Amniotic epithelial cell (primary cell): ENCODE results near the gene ENPP5.

Source experiments
- DNase-seq: peaks from one replicate; pipeline ENCODE4 v3.0.0-alpha.2; 2010; ENCODE audit warnings: low read depth

Gene ENPP5

DNA sequence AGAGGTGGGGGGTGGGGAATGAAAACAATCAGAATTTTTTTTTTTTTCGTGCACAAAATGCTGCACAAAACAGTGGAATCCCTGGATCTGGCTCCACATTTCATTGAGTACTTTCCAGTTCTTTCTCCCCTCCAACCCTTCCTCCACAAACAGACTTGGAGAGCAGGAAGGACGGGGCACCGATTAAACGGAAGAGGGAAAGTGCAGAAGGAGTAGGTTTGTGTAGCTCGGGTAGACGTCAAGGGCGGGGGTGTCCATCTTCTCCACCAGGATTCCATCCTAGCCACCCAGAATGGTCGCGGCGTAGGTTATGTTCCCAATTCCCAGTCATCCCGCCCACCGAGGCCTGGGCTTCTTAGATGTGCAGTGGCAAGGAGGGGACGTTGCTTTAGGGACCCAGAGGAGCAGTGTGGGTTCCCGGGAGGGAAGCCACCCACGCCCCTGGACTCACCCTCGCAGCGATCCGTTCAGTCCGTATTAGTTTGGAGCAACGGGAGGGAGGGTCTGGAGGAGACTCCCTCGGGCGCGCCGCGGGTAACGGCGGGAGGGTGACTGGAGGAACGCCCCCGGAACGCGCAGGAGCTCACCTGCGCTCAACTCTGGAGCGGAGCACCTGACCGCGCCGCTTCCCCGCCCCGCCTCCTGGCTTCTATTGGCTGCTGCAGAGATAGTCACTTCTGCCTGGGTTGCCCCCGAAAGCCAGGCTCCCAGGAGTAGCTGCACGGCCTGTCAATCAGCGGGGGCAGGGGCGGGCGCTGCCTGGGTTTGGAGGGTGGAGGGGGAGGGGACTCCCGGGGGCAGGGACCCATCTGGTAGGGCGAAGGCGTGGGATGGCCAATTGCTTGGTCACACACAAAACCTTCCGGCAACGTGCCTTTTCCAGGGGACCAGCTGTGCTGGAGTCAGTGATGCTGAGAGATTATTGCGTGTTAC lies at the start of gene ENPP5:
TSS of gene ENPP5 (minus strand) at position 624 of the 933 bp plus-strand sequence. CDS start 2,718 bp downstream, outside the sequence.
- peak; percentile 13 for DNase-seq

GRCh38 chr6:46219661-46220060 lies 48.9 kb upstream of the ENPP5 start:
- DNase-seq: no peak

GRCh38 chr6:46218457-46218856 lies 47.7 kb upstream of the ENPP5 start:
- DNase-seq: no peak

DNA sequence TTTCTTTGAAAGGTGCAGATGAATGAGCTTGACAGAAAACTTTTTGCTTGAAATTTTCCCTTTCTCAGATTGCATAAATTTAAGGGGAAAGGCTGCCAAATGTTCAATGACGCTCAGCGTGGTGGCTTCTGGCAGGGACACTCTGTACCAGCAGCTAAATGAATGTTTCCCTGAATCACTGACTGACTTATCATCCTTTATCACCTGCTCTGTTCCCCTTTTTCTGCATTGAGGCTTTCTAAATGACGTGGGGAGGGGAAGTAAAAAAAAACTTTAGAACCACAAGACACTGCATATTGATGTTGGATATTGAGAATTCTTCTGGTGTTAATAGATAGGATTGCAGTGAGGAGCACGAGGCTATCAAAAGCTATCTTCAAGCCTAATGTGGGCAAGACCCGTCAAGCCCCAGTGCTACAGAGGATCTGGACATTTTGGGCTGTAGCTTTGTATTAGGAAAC lies 46.9 kb upstream of the ENPP5 start:
- DNase-seq: peak; percentile 40

GRCh38 chr6:46216879-46217278 lies 46.1 kb upstream of the ENPP5 start:
- no peak for DNase-seq

- DNase-seq: no peak
These were observed 45.0 kb upstream of the ENPP5 start for GRCh38 chr6:46215777-46216176.

GRCh38 chr6:46215213-46215612 lies 44.4 kb upstream of the ENPP5 start:
- DNase-seq: no peak

DNA sequence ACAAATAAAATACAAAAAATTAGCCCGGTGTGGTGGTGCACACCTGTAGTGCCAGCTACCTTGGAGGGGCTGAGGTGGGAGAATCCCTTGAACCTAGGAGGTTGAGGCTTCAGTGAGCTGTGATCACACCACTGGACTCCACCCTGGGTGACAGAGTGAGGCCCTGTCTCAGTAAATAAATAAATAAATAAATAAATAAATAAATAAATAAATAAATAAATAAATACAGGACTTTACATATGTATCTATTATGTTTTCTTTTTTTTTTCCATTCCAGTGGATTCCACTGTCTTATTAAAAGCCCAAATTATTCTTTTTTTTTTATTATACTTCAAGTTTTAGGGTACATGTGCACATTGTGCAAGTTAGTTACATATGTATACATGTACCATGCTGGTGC lies 41.1 kb upstream of the ENPP5 start:
- DNase-seq: no peak

- DNase-seq: no peak
These were observed 39.5 kb upstream of the ENPP5 start for GRCh38 chr6:46210294-46210693.

GRCh38 chr6:46208303-46208702 lies 37.5 kb upstream of the ENPP5 start:
- DNase-seq: no peak

GRCh38 chr6:46207174-46207573 lies 36.4 kb upstream of the ENPP5 start:
- DNase-seq: no peak

DNA sequence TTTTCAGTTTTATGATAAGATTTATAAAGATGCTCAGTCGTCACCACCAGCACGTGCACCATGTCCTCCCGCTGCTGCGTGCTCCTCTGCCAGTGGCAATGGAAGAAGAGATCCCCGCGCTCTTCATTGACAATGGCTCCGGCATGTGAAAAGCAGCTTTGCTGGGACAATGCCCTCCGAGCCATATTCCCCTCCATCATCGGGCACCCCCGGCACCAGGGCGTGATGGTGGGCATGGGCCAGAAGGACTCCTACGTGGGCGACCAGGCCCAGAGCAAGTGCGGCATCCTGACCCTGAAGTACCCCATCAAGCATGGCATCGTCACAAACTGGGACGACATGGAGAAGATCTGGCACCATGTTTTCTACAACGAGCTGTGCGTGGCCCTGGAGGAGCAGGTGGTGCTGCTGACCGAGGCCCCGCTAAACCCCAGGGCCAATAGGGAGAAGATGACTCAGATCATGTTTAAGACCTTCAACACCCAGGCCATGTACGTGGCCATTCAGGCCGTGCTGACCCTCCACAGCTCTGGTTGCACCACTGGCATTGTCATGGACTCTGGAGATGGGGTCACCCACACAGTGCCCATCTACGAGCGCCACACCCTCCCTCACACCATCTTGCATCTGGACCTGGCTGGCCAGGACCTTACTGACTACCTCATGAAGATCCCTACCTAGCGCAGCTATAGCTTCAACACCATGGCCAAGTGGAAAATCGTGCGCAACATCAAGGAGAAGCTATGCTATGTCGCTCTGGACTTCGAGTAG lies 34.3 kb upstream of the ENPP5 start:
- DNase-seq: no peak

- no peak for DNase-seq
These were observed 32.8 kb upstream of the ENPP5 start for GRCh38 chr6:46203391-46204177.

GRCh38 chr6:46201702-46202101 lies 30.9 kb upstream of the ENPP5 start:
- DNase-seq: no peak

- DNase-seq: peak; percentile 90
These were observed 28.6 kb upstream of the ENPP5 start for GRCh38 chr6:46199387-46199786.

- peak; percentile 93 for DNase-seq
These were observed 21.2 kb upstream of the ENPP5 start for GRCh38 chr6:46191961-46192360.

DNA sequence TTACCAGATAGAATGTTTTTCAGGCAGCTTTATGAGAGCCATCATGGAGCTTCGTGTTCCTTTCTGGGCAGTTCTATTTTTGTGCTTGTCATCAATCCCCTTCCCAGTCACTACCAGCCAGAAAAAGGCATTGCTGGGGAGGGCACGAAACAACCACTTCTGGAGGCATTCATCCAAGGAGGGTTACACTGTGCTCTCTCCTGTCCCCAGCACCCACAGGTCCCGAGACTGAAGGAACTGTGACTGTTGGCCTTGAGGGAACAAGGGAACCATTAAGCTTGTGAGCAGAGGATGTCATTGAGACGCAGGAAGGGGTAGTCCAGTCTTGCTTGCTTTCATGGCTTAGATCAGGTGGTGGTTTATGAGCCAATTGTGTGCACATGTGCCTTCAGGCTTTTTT lies 20.1 kb upstream of the ENPP5 start:
- no peak for DNase-seq

GRCh38 chr6:46189726-46190125 lies 18.9 kb upstream of the ENPP5 start:
- no peak for DNase-seq

DNA sequence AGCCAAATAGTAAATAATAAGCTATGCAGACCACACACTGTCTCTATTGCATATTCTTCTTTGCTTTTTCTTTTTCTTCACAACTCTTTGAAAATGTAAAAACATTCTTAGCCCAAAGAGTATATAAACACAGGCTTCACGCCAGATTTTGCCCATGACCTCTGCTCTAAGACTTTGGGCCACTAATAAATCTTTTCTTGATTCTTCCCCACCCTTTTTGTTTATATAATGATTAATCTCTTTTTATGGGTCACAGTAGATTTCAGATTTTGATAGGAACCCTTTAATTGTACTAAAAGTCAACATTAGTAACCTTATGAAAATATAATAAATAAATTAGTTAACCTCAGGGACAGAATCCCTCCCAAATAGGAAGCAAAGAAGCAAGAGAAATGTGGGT lies 15.8 kb upstream of the ENPP5 start:
- DNase-seq: no peak

- peak; percentile 81 for DNase-seq
These were observed 13.3 kb upstream of the ENPP5 start for GRCh38 chr6:46184114-46184513.

GRCh38 chr6:46175976-46176375 lies 5.2 kb upstream of the ENPP5 start:
- DNase-seq: no peak

- DNase-seq: no peak
These were observed 4.7 kb upstream of the ENPP5 start for GRCh38 chr6:46175446-46175845.
